K562 (cell line): Measurements from ENCODE around the gene VENTX. TPM values are rescaled to one million over a fixed set of nuclear protein-coding genes. Genes with fewer than 3 reads are reported as not detected.

Experiments used
- ATAC-seq: fragments of 200-7000 bp; cut with Tn5 transposase; 3 replicates; pipeline ENCODE4 v1.9.1; 2020; ENCODE audit warnings: moderate library complexity
- BruUV-seq: library from RNA; stranded (reverse); fragments of 400-500 nt; replicated peaks from 2 replicates; lab custom pipeline; 2021; lab: Mats Ljungman, UMichigan
- CTCF ChIA-PET: fragments of 300-600 bp; formaldehyde crosslinking; extraction: SDS; loops from one replicate; lab custom pipeline; 2021; ENCODE audit warnings: low intra/inter-chr PET ratio; lab: Yijun Ruan, JAX
- POLR2A ChIA-PET: fragments of 300-600, 350-650 bp; sonication (Branson Sonifier 250); formaldehyde crosslinking; extraction: SDS; loops from one replicate; lab custom pipeline; 2021; ENCODE audit warnings: antibody characterized with exemption, inconsistent platforms; lab: Yijun Ruan, JAX
- DNase-seq, 4 experiments: peaks; one replicate each; pipeline versions ENCODE4 v3.0.0 to v3.0.0-alpha.2; 2011 to 2018; ENCODE audit warnings: low spot score in 3 of 4, mixed read lengths in 3 of 4; ENCODE audit errors: extremely low read depth in 1 of 4
- FAIRE-seq: peaks from 2 replicates; lab custom pipeline; 2011; peaks lifted over from hg19 to GRCh38; lab: Jason Lieb, UNC
- H2AFZ ChIP-seq: 2 replicates; pipeline ENCODE4 v1.6.0; 2011; ENCODE audit warnings: low read depth, low read length, control low read depth, inconsistent platforms
- H3K27ac ChIP-seq: fragments of 200-600 bp; 3 replicates; pipeline ENCODE4 v1.8.0; 2011; ENCODE audit warnings: low read depth, mild to moderate bottlenecking, control low read depth, inconsistent platforms, low read length, moderate library complexity, mixed read lengths; ENCODE audit errors: extremely low read depth
- H3K27me3 ChIP-seq, 2 experiments: fragments of 300-600 bp in 1 of 2; 2 replicates in 1 of 2; 3 replicates in 1 of 2; pipeline versions ENCODE4 v1.6.0 to v1.8.0; 2011; ENCODE audit warnings: inconsistent platforms in 2 of 2, low read length in 2 of 2, mild to moderate bottlenecking in 1 of 2, mixed read lengths in 1 of 2, moderate library complexity in 1 of 2; ENCODE audit not compliant: control insufficient read depth in 2 of 2, insufficient read depth in 2 of 2
- H3K36me3 ChIP-seq: fragments of 300-600 bp; 3 replicates; pipeline ENCODE4 v1.8.0; 2011; ENCODE audit warnings: mild to moderate bottlenecking, low read length, inconsistent platforms; ENCODE audit not compliant: control insufficient read depth, insufficient read depth
- H3K4me1 ChIP-seq, 2 experiments: fragments of 200-600 bp in 1 of 2; replicated peaks in 1 of 2; 2 replicates in 1 of 2; 3 replicates in 1 of 2; pipeline versions ENCODE4 v1.5.1 to v1.8.0; 2011; ENCODE audit warnings: inconsistent platforms in 2 of 2, low read length in 2 of 2, mild to moderate bottlenecking in 1 of 2, mixed read lengths in 1 of 2, moderate library complexity in 1 of 2; ENCODE audit not compliant: control insufficient read depth in 2 of 2, insufficient read depth in 2 of 2
- H3K4me2 ChIP-seq: 2 replicates; pipeline ENCODE4 v1.6.1; 2011; ENCODE audit warnings: low read length, control low read depth, inconsistent platforms, mixed read lengths; ENCODE audit not compliant: insufficient read depth
- H3K4me3 ChIP-seq: fragments of 200-600 bp; sonication (generic), shearing (Covaris generic); 2 replicates; pipeline ENCODE4 v1.5.1; 2016; ENCODE audit warnings: control low read depth, inconsistent platforms
- H3K79me2 ChIP-seq: fragments of 200-600 bp; 3 replicates; pipeline ENCODE4 v1.8.0; 2011; ENCODE audit warnings: low read length, inconsistent platforms; ENCODE audit not compliant: control insufficient read depth, insufficient read depth
- H3K9ac ChIP-seq, 2 experiments: 2 replicates each; pipeline versions ENCODE4 v1.6.0 to v1.6.1; 2011; ENCODE audit warnings: low read depth in 2 of 2, low read length in 2 of 2, control low read depth in 1 of 2, inconsistent platforms in 1 of 2, mild to moderate bottlenecking in 1 of 2, mixed read lengths in 1 of 2; ENCODE audit not compliant: insufficient read depth in 1 of 2
- H3K9me1 ChIP-seq: one replicate; pipeline ENCODE4 v1.6.0; 2011; ENCODE audit warnings: inconsistent platforms, mild to moderate bottlenecking, low read length, moderate library complexity; ENCODE audit not compliant: control insufficient read depth, insufficient read depth
- H3K9me3 ChIP-seq: replicated peaks from 2 replicates; pipeline ENCODE4 v1.5.1; 2011; ENCODE audit warnings: low read depth, low read length, inconsistent platforms; ENCODE audit not compliant: control insufficient read depth, insufficient read depth
- H4K20me1 ChIP-seq: replicated peaks from 2 replicates; pipeline ENCODE4 v1.6.1; 2011; ENCODE audit warnings: low read length, inconsistent platforms, mixed read lengths; ENCODE audit not compliant: control insufficient read depth, insufficient read depth
- HLTF ChIP-seq: fragments of 450-650 bp; IDR thresholded peaks from 2 replicates; pipeline ENCODE4 v1.6.1; 2016
- RFX1 ChIP-seq: fragments of 450-650 bp; IDR thresholded peaks from 2 replicates; pipeline ENCODE4 v1.6.1; 2016; ENCODE audit warnings: mild to moderate bottlenecking, moderate library complexity
- WGBS: fragments of 100-300 bp; shearing (Covaris generic); methylation state at CpG from one replicate; pipeline ENCODE4 v1.1.6; 2016; ENCODE audit warnings: low coverage, mixed read lengths; ENCODE audit not compliant: insufficient coverage; ENCODE audit errors: missing lambda C conversion rate; 5-methylcytosine and 5-hydroxymethylcytosine counted together
- in situ Hi-C: fragments of 300-500 bp; cut with MboI; formaldehyde crosslinking; loops from 4 replicates; pipeline ENCODE4 v1.15.0; 2018; ENCODE audit warnings: inconsistent platforms, mixed read lengths
- intact Hi-C: fragments of 100-400 bp; cut with micrococcal nuclease; formaldehyde crosslinking; loops from 2 replicates; pipeline ENCODE4 v1.14.2; 2022
- polyA plus RNA-seq, 8 experiments: library from polyadenylated mRNA; depleted of rRNA in 4 of 8; stranded (reverse) in 5 of 8; unstranded in 3 of 8; fragments of >200 nt; fragmentation: Nextera tagmentation in 2 of 8; fragmentation: Illumina TruSeq in 1 of 8; extraction: Ambion mirVana in 2 of 8; extraction: Trizol in 1 of 8; gene quantifications; 2 replicates each; pipeline versions ENCODE4 v1.2.1 to v1.2.3, GENCODE V29; 2011 to 2014; ENCODE audit warnings: inconsistent platforms in 1 of 8, missing spikeins in 1 of 8
- total RNA-seq, 7 experiments: library from RNA; depleted of rRNA in 6 of 7; stranded (reverse); fragments of >200 nt in 6 of 7; fragmentation: Illumina TruSeq in 2 of 7; extraction: Trizol in 2 of 7; gene quantifications; 2 replicates each; pipeline versions ENCODE4 v1.2.1 to v1.2.3, GENCODE V29; 2011 to 2021; ENCODE audit warnings: low replicate concordance in 1 of 7
- TF ChIP-seq, protein P1 (sequence below): sonication (generic); formaldehyde crosslinking; IDR thresholded peaks from 2 replicates; pipeline ENCODE4 v1.8.0; 2022; ENCODE audit warnings: mild to moderate bottlenecking, missing genetic modification reagents, borderline replicate concordance
- TF ChIP-seq, protein P2 (sequence below): fragments of 250-450 bp; sonication (Bioruptor Pico); IDR thresholded peaks from 2 replicates; pipeline ENCODE4 v1.5.0; 2020; ENCODE audit warnings: mild to moderate bottlenecking, borderline replicate concordance
- TF ChIP-seq, protein P3 (sequence below): fragments of 250-450 bp; sonication (Bioruptor Pico); IDR thresholded peaks from 2 replicates; pipeline ENCODE4 v1.8.0; 2022; ENCODE audit warnings: inconsistent platforms

Gene VENTX
- total and polyA plus RNA-seq, 9 of the 15 experiments (the other 6 are each of a cell fraction or from before 2014, with no cell fraction given) = 0.07 to 0.70 (median 0.20) TPM; not detected in 1

DNA sequence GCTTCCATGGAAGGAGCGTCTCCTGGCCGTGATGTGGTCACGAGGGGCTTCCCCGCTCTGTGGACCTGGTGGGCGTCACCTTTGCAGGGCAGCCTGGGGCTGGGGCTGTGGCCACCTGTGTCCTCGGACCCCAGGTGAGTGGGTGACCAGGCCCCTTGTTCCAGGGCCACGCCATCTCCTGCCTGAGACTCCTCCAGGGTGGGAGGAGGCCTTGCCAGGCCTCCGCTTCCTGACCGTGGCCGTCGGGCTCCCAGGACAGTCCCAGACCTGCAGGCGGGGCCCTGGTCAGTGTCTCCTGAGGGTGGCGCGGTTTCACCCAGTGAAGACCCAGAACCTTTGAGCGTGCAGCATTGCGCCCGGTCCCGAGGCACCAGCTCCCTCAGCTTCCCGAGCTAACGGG lies 28.0 kb upstream of the VENTX start (continued):
- TF ChIP-seq RFX1 (no peak), HLTF (no peak)
- TF ChIP-seq, protein P1, sequence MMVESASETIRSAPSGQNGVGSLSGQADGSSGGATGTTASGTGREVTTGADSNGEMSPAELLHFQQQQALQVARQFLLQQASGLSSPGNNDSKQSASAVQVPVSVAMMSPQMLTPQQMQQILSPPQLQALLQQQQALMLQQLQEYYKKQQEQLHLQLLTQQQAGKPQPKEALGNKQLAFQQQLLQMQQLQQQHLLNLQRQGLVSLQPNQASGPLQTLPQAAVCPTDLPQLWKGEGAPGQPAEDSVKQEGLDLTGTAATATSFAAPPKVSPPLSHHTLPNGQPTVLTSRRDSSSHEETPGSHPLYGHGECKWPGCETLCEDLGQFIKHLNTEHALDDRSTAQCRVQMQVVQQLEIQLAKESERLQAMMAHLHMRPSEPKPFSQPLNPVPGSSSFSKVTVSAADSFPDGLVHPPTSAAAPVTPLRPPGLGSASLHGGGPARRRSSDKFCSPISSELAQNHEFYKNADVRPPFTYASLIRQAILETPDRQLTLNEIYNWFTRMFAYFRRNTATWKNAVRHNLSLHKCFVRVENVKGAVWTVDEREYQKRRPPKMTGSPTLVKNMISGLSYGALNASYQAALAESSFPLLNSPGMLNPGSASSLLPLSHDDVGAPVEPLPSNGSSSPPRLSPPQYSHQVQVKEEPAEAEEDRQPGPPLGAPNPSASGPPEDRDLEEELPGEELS (CRISPR knock-in tag) = no peak
- TF ChIP-seq, protein P2, sequence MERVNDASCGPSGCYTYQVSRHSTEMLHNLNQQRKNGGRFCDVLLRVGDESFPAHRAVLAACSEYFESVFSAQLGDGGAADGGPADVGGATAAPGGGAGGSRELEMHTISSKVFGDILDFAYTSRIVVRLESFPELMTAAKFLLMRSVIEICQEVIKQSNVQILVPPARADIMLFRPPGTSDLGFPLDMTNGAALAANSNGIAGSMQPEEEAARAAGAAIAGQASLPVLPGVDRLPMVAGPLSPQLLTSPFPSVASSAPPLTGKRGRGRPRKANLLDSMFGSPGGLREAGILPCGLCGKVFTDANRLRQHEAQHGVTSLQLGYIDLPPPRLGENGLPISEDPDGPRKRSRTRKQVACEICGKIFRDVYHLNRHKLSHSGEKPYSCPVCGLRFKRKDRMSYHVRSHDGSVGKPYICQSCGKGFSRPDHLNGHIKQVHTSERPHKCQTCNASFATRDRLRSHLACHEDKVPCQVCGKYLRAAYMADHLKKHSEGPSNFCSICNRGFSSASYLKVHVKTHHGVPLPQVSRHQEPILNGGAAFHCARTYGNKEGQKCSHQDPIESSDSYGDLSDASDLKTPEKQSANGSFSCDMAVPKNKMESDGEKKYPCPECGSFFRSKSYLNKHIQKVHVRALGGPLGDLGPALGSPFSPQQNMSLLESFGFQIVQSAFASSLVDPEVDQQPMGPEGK (CRISPR knock-in tag) = no peak

DNA sequence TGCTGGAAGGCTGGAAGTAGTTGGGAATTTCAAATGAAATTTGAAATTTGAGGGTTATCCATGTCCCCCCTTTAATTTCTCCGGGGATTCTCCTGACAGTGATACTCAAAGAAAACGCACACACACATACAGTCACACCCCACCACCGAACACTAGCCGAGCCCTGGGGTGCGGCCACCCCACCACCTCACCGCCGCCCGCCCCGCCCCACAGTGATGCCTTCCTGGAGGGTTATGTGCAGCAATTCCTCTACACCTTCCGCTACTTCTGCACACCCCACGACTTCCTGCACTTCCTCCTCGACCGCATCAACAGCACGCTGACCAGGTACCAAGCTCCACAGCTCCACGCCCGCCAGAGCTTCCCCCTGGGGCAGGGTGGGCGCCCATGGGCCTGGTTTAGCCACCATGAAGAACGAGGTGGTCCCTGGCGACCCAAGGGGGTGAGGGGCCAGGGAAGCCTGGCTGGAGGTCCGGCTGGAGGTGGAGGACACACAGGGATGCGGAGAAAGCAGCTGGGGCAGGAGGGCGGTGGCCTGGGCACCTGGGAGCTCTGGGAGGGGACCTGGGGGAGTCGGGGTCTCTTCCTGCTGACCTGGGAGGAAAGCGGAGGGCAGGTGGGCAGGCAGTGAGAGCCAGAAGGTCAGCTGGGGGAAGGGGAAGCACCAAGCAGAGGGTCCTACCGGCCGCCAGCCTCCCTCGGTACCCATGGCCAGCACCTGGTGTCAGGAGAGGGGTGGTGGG lies 27.1 kb upstream of the VENTX start:
- no peaks in the 10 kb centered on the region for H3K79me2 ChIP-seq
- H3K9me3 ChIP-seq = no peaks in the 10 kb centered on the region; the same call in 1 of the 2 replicates
- H3K9ac ChIP-seq = no peak overlapping the region
- H3K27ac ChIP-seq = no peak overlapping the region
- H3K4me3 ChIP-seq = no peak overlapping the region
- H3K9me1 ChIP-seq = no peaks in the 10 kb centered on the region
- H3K4me2 ChIP-seq = no peak overlapping the region
- intact Hi-C loops (no loop called here), in situ Hi-C loops (no loop called here)
- 7% methylated on average over 15 of the region's 27 CpGs for WGBS
- ChIA-PET POLR2A (interaction anchor here (0.6 kb wide), 1 partner anchor 16 kb away, joined by 3 read pairs; no protein-coding TSS in a partner anchor), CTCF (interaction anchor here (0.7 kb wide), 1 partner anchor 38 kb away, joined by 4 read pairs; no protein-coding TSS in a partner anchor)
- peaks cover 5 to 43% of the 10 kb centered on the region in 2 experiments; a peak in 4 of 5 replicates for H3K27me3 ChIP-seq
- FAIRE-seq (no peak), ATAC-seq (no peak), DNase-seq (no peak)
- H3K4me1 ChIP-seq = peaks cover 0 to 49% of the 10 kb centered on the region in 2 experiments; a peak in 1 of 5 replicates
- TF ChIP-seq, protein P3, sequence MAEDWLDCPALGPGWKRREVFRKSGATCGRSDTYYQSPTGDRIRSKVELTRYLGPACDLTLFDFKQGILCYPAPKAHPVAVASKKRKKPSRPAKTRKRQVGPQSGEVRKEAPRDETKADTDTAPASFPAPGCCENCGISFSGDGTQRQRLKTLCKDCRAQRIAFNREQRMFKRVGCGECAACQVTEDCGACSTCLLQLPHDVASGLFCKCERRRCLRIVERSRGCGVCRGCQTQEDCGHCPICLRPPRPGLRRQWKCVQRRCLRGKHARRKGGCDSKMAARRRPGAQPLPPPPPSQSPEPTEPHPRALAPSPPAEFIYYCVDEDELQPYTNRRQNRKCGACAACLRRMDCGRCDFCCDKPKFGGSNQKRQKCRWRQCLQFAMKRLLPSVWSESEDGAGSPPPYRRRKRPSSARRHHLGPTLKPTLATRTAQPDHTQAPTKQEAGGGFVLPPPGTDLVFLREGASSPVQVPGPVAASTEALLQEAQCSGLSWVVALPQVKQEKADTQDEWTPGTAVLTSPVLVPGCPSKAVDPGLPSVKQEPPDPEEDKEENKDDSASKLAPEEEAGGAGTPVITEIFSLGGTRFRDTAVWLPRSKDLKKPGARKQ (CRISPR knock-in tag) = no peak
- H2AFZ ChIP-seq = no peak overlapping the region
- BruUV-seq = no TSS peak
- no peaks in the 10 kb centered on the region for H3K36me3 ChIP-seq
- H4K20me1 ChIP-seq = no peaks in the 10 kb centered on the region
